Chondrocyte (in vitro differentiated cells): Measurements from ENCODE around the gene COX8C. TPM values are rescaled to one million over a fixed set of nuclear protein-coding genes. Genes with fewer than 3 reads are reported as not detected.
A peak's percentile ranks its signal among the peaks of the same experiment; 100 is the strongest.
"Not testable (repeated sequence)": the region's sequence is repeated elsewhere in the genome, so short reads cannot be mapped to it uniquely, and the experiment has no call there.

Experiments
- DNase-seq: peaks from one replicate; pipeline ENCODE4 v3.0.0; 2021; ENCODE audit warnings: mixed read lengths, low spot score
- H3K27ac Mint-ChIP-seq: one replicate; pipeline ENCODE4 v1.8.0; 2021; ENCODE audit warnings: mild to moderate bottlenecking, moderate library complexity, mixed read lengths; ENCODE audit not compliant: unreplicated experiment
- H3K27me3 Mint-ChIP-seq: 2 replicates; pipeline ENCODE4 v1.8.0; 2021; ENCODE audit warnings: low read depth, mixed read lengths
- H3K36me3 Mint-ChIP-seq: 2 replicates; pipeline ENCODE4 v1.8.0; 2021; ENCODE audit warnings: low read depth, mixed read lengths
- H3K4me1 Mint-ChIP-seq: 2 replicates; pipeline ENCODE4 v1.8.0; 2021; ENCODE audit warnings: low read depth, mild to moderate bottlenecking, mixed read lengths
- H3K4me3 Mint-ChIP-seq: one replicate; pipeline ENCODE4 v1.8.0; 2021; ENCODE audit warnings: mild to moderate bottlenecking, moderate library complexity, mixed read lengths; ENCODE audit not compliant: unreplicated experiment
- H3K9me3 Mint-ChIP-seq: 2 replicates; pipeline ENCODE4 v1.8.0; 2021; ENCODE audit warnings: low read depth, mixed read lengths
- CTCF ChIP-seq: fragments of 200-600 bp; sonication (generic); IDR thresholded peaks from 2 replicates; pipeline ENCODE4 v1.5.0; 2021; ENCODE audit warnings: antibody characterized with exemption, mild to moderate bottlenecking, moderate library complexity
- total RNA-seq: library from RNA; stranded (reverse); gene quantifications from 3 replicates; pipeline ENCODE4 v1.2.1, GENCODE V29; 2021

COX8C gene
- total RNA-seq, 1 donor from 2014 or later: not detected

GRCh38 chr14:93369713-93370266 is 22.8 kb downstream of the COX8C start:
- Mint-ChIP-seq H3K9me3 (peaks cover 13% of the 10 kb centered on the region), H3K4me1 (no peaks in the 10 kb centered on the region), H3K27me3 (peaks cover 10% of the 10 kb centered on the region), H3K4me3 (no peak overlapping the region), H3K36me3 (no peaks in the 10 kb centered on the region), H3K27ac (no peak overlapping the region)
- DNase-seq: no peak
- no peak for TF ChIP-seq CTCF

DNA sequence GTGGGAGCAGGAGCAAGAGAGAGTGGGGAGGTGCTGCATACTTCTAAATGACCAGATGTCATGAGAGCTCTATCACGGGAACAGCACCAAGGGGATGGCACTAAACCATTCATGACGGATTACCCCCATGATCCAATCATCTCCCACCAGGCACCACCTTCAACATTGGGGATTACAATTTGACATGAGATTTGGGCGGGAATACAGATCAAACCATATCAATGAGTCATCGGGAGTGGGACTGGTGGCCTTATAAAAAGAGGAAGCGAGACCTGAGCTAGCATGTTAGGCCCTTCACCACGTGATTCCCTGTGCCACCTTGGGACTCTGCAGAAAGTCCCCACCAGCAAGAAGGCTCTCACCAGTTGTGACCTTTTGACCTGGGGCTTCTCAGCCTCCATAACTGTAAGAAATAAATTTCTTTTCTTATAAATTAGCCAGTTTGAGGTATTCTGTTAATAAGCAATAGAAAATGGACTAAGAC is 28.7 kb downstream of the COX8C start:
- Mint-ChIP-seq H3K4me1 (no peaks in the 10 kb centered on the region), H3K27me3 (peaks cover 10% of the 10 kb centered on the region), H3K9me3 (peaks cover 13% of the 10 kb centered on the region), H3K36me3 (no peaks in the 10 kb centered on the region), H3K27ac (no peak overlapping the region), H3K4me3 (no peak overlapping the region)
- no peak for DNase-seq
- TF ChIP-seq CTCF: no peak

DNA sequence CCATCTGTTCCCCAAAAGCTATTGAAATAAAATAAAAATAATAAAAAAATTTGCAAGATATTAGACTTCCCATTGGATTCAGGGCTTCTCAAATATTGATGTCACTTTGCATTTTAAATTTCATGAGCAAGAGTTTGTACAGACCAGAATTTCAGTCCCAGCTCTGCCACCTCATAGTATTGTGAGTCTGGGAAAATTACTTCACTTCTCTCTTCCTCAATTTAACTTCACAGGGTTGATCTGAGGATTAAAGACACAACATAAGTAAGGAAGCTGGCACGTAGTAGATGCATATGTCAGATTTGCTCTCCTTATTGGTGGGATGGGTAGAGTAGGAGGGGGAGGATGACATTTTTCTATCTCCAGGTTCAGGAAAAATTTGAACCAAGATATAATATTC is 32.8 kb downstream of the COX8C start:
- no peak overlapping the region for H3K27ac Mint-ChIP-seq
- TF ChIP-seq CTCF: no peak
- H3K9me3 Mint-ChIP-seq: no peaks in the 10 kb centered on the region
- no peaks in the 10 kb centered on the region for H3K36me3 Mint-ChIP-seq
- no peak for DNase-seq
- no peak overlapping the region for H3K4me3 Mint-ChIP-seq
- H3K4me1 Mint-ChIP-seq: no peaks in the 10 kb centered on the region
- H3K27me3 Mint-ChIP-seq: peaks cover 23% of the 10 kb centered on the region

DNA sequence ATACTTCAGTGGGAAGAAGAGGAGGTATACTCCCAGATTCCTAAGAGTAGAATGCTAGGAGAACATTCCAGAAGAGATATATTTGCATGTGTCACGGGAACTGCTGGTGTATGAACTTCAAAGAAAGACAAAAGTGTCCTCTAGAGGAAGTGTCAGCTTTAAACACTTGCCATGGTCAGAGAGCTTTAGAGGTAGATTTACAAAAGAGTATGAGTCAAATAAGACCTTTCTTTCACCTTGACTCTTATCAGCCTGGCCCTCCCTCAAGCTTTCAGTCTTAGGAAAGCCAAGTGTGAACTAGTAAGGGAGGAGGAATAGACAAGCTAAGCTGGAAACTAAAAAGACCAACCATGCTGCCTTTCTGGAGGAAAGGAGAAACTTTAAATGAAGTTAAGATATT is 34.7 kb downstream of the COX8C start:
- Mint-ChIP-seq H3K27me3 (peaks cover 24% of the 10 kb centered on the region), H3K27ac (no peak overlapping the region), H3K36me3 (no peaks in the 10 kb centered on the region), H3K4me1 (no peaks in the 10 kb centered on the region), H3K4me3 (no peak overlapping the region), H3K9me3 (no peaks in the 10 kb centered on the region)
- no peak for DNase-seq
- TF ChIP-seq CTCF: no peak

GRCh38 chr14:93384256-93384655 is 37.3 kb downstream of the COX8C start:
- not testable (repeated sequence) for H3K27ac Mint-ChIP-seq, H3K4me1 Mint-ChIP-seq, H3K4me3 Mint-ChIP-seq, DNase-seq, H3K36me3 Mint-ChIP-seq, H3K9me3 Mint-ChIP-seq
- H3K27me3 Mint-ChIP-seq: peaks cover 23% of the 10 kb centered on the region

- Mint-ChIP-seq H3K9me3 (peaks cover 12% of the 10 kb centered on the region), H3K36me3 (no peaks in the 10 kb centered on the region), H3K27me3 (peaks cover 7% of the 10 kb centered on the region), H3K4me3 (no peak overlapping the region), H3K4me1 (no peaks in the 10 kb centered on the region), H3K27ac (peak overlapping the region; percentile 46)
- DNase-seq: no peak
- TF ChIP-seq CTCF: no peak
These were observed 48.2 kb downstream of the COX8C start for GRCh38 chr14:93395231-93395630.
